GM18505 (cell line): ENCODE measurements around the gene YIF1A.
A peak's percentile ranks its signal among the peaks of the same experiment; 100 is the strongest.

Experiments used
- ATAC-seq: cut with Tn5 transposase; IDR thresholded peaks from one replicate; pipeline ENCODE4 v1.9.1; 2021; ENCODE audit not compliant: unreplicated experiment
- POLR2A ChIP-seq: IDR thresholded peaks from 4 replicates; pipeline ENCODE4 v1.6.1; 2011; ENCODE audit warnings: borderline replicate concordance; ENCODE audit not compliant: insufficient read depth, insufficient read length; ENCODE audit errors: extremely low read depth

YIF1A gene

DNA sequence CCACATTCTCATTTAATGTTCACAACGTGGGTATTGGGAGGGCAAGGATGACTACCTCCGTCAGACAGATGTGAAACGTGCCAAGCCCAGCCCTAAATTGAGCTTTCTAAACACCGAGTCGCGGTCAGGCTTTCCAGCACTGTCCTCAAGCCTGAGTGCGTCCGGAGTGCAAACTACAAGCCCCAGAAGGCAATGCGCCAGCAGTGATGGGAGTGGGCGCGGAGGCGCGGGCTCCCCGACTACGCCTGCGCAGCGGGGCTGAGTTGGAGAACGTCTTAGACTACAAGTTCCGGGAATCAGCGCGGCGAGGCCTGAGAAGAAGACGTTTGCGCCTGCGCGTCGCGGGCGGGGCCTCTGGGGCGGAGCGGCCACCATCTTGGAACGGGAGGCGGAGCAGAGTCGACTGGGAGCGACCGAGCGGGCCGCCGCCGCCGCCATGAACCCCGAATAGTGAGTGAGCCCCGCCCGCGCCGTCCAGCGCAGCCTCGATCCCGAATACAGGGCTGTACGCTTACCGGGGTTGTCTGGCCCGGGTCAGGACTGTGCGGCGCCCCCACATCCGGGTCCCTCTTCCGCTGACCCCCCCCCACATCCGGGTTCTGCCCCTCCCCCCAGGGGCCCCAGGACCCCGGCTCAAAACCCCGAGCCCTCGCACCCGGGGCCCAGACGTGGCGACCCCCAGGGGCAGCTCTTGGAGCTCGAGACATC lies 20.5 kb downstream of the YIF1A start, which contains the start of gene RAB1B:
TSS of gene RAB1B (plus strand) at position 396 of the 708 bp plus-strand sequence. CDS start at position 437, 41 bp downstream.
- peak; percentile 64 for TF ChIP-seq POLR2A
- peak; percentile 76 for ATAC-seq

DNA sequence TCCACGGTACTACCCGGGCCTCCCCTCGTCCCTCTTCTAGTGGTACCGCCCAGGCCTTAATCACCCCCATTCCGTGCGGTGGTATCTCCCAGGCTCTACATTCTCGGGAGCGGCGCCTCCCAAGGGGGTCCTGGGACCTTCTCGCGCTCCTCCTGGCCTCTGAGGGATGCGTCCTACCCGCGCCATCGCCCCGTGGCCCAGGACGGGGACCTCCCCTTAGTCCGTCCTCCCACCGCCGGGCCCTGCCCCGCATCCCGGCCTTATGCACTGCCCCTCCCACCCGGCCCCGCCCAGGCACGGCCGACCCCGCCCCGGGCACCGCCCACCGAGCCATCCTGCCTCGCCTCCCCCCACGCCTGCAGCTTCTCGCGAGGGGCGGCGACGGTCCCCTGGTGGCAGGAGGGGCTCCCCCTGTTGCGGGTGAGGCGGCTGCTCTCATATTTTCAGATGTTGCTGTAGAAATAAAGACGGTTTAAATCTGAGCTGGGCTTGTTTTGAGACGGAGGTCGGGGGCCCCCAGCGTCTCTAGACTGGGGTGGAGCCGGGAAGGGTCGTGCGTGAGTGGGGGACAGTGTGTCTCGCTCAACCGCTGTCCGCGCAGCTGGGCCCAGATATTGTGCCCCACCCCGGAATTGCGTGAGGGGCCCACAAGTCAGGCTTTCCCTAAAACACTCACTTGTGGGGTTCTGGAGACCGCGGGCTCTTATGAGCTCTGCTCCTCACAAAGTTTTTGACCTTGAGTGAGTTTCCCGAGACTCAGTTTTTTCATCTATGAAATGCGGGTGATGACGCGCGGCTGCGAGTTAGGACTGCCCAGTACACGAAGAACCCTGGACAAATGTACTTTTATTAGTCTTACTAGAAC lies 21.3 kb downstream of the YIF1A start:
- TF ChIP-seq POLR2A = peak; percentile 42
- peak; percentile 36 for ATAC-seq

DNA sequence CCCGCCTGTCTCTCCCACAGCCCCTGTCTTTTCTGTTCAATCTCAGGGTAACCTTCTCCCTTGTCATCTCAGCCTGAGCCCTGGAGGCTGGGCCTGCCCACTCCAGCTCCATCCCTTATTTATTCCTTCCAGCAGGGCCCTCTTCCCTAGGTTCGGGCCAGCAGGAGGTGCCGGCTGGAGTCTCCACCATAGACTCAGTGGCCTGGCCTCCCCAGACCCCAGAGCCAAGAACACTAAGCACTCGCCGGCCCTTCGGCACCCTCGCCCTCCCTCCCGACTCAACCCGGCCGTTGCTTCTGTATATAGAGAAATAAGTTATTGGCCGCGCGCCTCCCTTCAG lies 21.9 kb downstream of the YIF1A start:
- TF ChIP-seq POLR2A = no peak
- ATAC-seq = no peak

DNA sequence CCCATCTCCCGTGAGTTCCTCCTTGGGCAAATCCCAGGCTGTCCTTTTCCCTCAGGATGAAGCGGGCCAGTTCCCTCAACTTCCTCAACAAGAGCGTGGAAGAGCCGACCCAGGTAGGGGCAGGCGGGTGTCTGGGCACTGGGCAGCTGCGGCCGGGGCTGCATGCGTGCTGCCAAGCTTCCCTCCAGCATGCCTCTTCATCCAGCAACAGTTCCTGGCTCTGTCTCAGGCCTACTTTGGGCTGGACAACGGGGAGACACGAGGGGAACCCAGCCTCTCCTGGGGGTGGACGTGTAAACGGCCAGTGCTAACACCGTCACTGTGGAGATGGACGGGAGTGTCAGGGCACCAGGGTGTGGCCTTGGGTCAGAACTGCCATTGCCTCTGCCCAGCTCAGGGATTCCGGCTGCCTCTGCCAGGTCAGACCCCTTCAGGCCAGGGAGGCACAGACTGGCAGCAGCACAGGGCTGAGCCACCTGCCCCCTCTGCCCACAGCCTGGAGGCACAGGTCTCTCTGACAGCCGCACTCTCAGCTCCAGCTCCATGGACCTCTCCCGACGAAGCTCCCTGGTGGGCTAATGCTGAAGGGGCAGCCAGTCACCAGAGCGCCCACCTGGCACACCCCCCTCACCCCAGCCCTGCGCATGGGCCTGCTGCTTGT lies 22.4 kb downstream of the YIF1A start:
- no peak for ATAC-seq
- TF ChIP-seq POLR2A = no peak

DNA sequence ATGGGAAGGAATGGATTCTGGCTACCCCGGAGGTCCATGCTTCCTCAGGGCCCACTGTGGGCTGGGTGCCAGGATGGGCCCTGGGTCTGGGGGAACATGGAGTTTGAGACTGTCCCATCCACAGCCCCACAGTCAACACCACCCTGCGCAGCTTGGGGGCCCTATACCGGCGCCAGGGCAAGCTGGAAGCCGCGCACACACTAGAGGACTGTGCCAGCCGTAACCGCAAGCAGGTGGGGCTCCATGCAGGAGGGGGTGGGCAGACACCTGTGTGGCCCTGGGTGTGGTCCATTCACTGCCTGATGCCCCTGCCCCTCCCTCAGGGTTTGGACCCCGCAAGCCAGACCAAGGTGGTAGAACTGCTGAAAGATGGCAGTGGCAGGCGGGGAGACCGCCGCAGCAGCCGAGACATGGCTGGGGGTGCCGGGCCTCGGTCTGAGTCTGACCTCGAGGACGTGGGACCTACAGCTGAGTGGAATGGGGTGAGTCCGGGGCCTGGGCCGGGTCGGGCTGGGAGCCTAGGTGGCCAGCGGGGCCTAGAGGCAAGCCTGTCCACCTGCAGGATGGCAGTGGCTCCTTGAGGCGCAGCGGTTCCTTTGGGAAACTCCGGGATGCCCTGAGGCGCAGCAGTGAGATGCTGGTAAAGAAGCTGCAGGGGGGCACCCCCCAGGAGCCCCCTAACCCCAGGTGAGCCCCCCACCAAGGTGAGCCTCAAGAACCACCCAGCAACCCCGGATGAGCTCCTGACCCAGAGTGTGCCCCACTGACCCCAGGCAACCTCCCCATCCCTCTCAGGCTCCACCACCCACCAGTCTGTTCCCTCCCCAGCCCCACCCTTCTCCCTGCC lies 23.2 kb downstream of the YIF1A start:
- no peak for TF ChIP-seq POLR2A
- no peak for ATAC-seq

DNA sequence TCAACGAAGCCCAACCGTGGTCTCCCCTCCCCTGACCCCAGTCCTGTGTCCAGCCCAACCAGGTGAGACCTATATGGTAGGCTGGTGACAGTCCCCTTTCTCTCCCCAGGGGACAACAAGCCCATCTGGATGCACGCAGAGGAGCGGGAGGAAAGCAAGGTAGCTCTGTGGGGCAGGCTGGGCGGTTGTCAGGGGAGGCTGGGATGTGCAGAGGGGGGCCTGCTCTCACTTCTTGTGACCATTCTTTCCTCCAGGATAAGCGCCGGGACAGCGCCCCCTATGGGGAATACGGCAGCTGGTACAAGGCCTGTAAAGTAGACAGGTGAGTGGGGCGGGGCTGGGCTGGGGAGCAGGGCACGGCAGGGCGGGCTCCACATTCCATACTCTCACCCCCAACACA lies 24.0 kb downstream of the YIF1A start:
- TF ChIP-seq POLR2A = no peak
- ATAC-seq = no peak

DNA sequence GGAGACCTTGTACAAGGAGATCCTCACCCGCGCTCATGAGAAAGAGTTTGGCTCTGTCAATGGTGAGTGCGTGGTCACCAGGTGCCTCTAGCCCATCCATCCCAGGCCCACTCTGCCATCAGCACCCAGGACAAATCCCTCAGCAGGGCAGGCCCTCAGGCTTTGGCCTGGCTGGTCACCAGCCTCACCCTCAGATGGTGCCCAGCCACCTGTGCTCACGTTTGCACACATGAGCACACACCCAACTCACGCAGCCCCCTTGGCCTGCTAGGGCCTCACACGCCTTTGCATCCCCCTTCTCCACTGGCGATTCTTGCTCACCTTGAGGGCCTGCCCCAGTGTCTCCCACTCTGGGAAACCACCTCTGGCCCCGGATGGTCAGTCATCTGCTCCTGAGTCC lies 24.6 kb downstream of the YIF1A start:
- ATAC-seq = no peak

DNA sequence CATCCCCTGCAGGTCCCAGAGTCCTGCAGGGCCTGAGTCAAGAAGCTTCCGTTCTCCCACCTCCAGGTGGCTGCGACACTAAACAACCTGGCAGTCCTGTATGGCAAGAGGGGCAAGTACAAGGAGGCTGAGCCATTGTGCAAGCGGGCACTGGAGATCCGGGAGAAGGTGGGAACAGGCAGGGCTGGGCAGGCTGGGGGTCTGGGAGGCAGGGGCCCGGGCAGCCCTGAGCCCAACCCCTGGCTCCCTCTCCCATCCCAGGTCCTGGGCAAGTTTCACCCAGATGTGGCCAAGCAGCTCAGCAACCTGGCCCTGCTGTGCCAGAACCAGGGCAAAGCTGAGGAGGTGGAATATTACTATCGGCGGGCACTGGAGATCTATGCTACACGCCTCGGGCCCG lies 25.2 kb downstream of the YIF1A start:
- TF ChIP-seq POLR2A = no peak
- ATAC-seq = no peak

More for the DNA sequence above, 24.6 kb downstream of the YIF1A start:
- TF ChIP-seq POLR2A = no peak

DNA sequence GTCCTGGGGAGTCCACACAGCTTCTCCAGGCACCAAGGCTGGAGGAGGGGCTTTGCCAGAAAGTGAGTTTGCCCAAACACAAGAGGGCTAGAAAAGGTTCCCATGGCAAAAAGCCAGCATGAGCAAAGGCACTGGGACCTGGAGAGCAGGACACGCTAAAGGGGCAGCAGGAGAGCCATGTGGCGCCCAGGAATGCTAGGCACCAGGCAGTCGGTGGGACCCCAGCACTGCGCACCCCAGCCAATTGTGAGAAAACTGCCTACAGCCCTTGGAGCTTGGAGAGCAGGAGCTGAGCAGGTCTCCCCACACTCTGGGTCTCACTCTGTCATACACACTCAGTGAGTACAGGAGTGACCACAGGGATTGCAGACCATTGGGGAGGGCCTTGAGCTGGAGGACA lies 25.7 kb downstream of the YIF1A start:
- ATAC-seq = no peak

DNA sequence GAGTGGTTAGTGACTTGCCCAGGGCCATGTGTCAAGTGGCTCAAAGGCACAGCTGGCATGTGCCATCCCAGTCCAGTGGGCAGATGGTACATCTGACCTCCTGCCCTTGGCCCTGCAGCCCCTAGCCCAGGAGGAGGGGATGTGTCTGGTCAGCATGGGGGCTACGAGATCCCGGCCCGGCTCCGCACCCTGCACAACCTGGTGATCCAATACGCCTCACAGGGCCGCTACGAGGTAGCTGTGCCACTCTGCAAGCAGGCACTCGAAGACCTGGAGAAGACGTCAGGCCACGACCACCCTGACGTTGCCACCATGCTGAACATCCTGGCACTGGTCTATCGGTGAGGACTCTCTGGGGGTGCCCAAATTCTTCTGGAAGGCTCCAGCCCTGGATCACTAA lies 26.2 kb downstream of the YIF1A start:
- ATAC-seq = no peak
- TF ChIP-seq POLR2A = no peak

More for the DNA sequence above, 25.7 kb downstream of the YIF1A start:
- no peak for TF ChIP-seq POLR2A

DNA sequence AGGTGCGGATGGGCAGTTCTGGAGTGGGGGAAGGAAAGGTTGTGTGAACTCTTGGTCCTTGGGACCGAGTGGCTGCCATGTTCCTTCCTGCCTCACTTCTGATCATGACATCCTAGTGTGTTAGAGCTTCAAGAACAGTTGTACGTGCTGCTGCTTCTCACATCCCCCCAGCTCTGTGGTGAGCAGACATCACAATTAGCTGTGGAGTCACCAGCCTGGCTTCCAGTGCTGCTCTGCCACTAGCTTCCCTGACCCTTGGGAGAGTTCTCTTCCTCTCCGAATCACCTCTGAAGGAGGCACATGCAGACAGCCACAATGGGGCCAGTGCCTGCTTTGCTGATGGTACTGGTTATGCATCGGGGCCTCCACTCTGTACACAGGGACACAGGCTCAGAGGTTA lies 26.8 kb downstream of the YIF1A start:
- TF ChIP-seq POLR2A = no peak
- no peak for ATAC-seq

DNA sequence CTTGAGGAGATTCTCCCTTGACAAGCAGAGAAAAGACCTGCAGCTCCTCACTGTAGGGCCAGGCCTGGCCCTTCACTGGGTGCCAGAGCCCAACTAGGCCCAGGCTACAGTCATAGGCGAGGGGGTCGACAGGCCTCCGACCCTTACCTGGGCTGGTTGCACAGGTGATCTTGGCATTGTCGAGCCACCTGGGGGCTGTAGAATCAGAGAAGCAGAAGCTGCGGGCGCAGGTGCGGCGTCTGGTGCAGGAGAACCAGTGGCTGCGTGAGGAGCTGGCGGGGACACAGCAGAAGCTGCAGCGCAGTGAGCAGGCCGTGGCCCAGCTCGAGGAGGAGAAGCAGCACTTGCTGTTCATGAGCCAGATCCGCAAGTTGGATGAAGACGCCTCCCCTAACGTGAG lies 27.4 kb downstream of the YIF1A start:
- no peak for ATAC-seq
- TF ChIP-seq POLR2A = no peak

DNA sequence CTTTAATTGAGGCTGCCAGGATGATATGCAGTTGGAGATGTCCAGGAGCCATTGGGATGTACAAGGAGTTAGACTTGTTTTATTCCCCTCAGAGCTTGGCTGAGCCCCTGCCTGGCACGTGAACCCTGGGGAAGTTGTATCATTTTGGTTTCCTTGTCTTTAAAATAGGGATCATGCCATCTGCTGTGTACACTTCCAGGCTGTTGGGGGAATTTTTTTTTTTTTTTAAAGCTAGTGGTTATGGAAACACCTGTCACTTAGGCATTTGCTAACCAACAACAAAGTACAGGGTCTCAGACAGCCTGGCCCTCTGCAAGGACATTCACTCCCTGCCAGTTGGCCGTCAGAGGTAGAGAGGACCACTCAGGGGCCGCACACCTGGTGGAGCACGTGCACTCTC lies 29.0 kb downstream of the YIF1A start:
- ATAC-seq = no peak
- no peak for TF ChIP-seq POLR2A
